ENCODE measurements around the gene TFF3. TPM values are rescaled to one million over a fixed set of nuclear protein-coding genes. Genes with fewer than 3 reads are reported as not detected.

TFF3 gene
- total and polyA plus RNA-seq, 7 donors, result 14.3 to 7,065 (median 45.1) TPM

GRCh38 chr21:42279888-42280287 lies 35.3 kb downstream of the TFF3 start:
- TF ChIP-seq CTCF (IDR thresholded peaks at IDR 0.05), result no peak
- no peak for TF ChIP-seq POLR2A (IDR thresholded peaks at IDR 0.05)
- no peak for TF ChIP-seq POLR2AphosphoS5 (IDR thresholded peaks at IDR 0.05)
- no peak for TF ChIP-seq EP300 (IDR thresholded peaks at IDR 0.05)
- H3K27me3 ChIP-seq, result no peaks in the 10 kb centered on the region
- H3K4me3 ChIP-seq, result no peak overlapping the region
- peaks cover 0 to 46% (median 16%) of the 10 kb centered on the region in 4 donors for H3K36me3 ChIP-seq
- DNase-seq, result no peak
- intact Hi-C loops (cut with DNase I), result no loop called here
- H3K27ac ChIP-seq, result no peak overlapping the region
- no peaks in the 10 kb centered on the region for H3K9me3 ChIP-seq
- H3K4me1 ChIP-seq, result no peaks in the 10 kb centered on the region
- WGBS, 2 donors, result 87 to 88% methylated on average over 11 of the region's 11 CpGs

DNA sequence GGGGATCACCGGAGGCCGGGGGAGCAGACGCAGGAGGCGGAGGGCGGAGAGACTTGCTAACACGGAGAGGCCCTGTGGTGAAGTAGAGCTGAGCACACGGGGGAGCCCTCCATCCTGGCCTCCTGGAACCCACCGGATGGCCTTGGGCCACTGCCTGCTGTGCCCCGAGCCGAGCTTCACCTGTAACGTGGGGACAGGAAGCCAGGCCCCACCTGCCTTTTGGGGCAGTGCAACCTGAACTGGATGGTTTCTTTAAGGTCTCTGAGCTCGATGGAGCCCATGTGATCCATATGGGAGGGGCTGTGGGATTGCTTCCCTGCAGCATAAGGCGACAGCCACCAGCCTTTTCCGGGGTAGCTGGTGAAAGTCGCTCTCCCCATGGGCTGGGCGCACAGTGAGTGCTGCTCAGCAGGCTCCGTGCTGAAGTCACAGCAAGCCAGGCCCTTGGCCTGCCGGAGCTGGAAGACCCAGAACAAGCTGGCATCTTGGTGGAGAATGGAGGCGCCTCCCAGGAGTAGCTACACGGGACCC lies 35.8 kb downstream of the TFF3 start:
- TF ChIP-seq EP300 (IDR thresholded peaks at IDR 0.05), result no peak
- TF ChIP-seq CTCF (IDR thresholded peaks at IDR 0.05), result no peak
- no peak for TF ChIP-seq POLR2AphosphoS5 (IDR thresholded peaks at IDR 0.05)
- no peak for TF ChIP-seq POLR2A (IDR thresholded peaks at IDR 0.05)
- no peak overlapping the region for H3K4me3 ChIP-seq
- no peak for DNase-seq
- no peaks in the 10 kb centered on the region for H3K9me3 ChIP-seq
- intact Hi-C loops (cut with DNase I), result no loop called here
- no peaks in the 10 kb centered on the region for H3K4me1 ChIP-seq
- WGBS, 2 donors, result 86 to 87% methylated on average over 20 of the region's 20 CpGs
- no peak overlapping the region for H3K27ac ChIP-seq
- peaks cover 0 to 43% (median 11%) of the 10 kb centered on the region in 4 donors for H3K36me3 ChIP-seq
- H3K27me3 ChIP-seq, result no peaks in the 10 kb centered on the region

- WGBS, 2 donors, result 89 to 92% methylated on average over 19 of the region's 19 CpGs
- no peaks in the 10 kb centered on the region for H3K27me3 ChIP-seq
- no peak overlapping the region for H3K4me3 ChIP-seq
- TF ChIP-seq POLR2AphosphoS5 (IDR thresholded peaks at IDR 0.05) (no peak), EP300 (IDR thresholded peaks at IDR 0.05) (no peak), POLR2A (IDR thresholded peaks at IDR 0.05) (no peak), CTCF (IDR thresholded peaks at IDR 0.05) (no peak)
- H3K36me3 ChIP-seq, result peaks cover 0 to 46% (median 10%) of the 10 kb centered on the region in 4 donors
- no peaks in the 10 kb centered on the region for H3K4me1 ChIP-seq
- DNase-seq, result no peak
- no peak overlapping the region for H3K27ac ChIP-seq
- intact Hi-C loops (cut with DNase I), result no loop called here
- H3K9me3 ChIP-seq, result no peaks in the 10 kb centered on the region
Measured at GRCh38 chr21:42278451-42279149, 36.6 kb downstream of the TFF3 start.

GRCh38 chr21:42277593-42277992 lies 37.6 kb downstream of the TFF3 start:
- TF ChIP-seq POLR2A (IDR thresholded peaks at IDR 0.05), result no peak
- TF ChIP-seq EP300 (IDR thresholded peaks at IDR 0.05), result no peak
- TF ChIP-seq CTCF (IDR thresholded peaks at IDR 0.05), result no peak
- no peak for TF ChIP-seq POLR2AphosphoS5 (IDR thresholded peaks at IDR 0.05)
- H3K36me3 ChIP-seq, result peaks cover 0 to 49% (median 9%) of the 10 kb centered on the region in 4 donors

More at GRCh38 chr21:42277593-42277992, 37.6 kb downstream of the TFF3 start:
- Histone ChIP-seq H3K4me3 (no peak overlapping the region), H3K27me3 (no peaks in the 10 kb centered on the region), H3K9me3 (no peaks in the 10 kb centered on the region), H3K4me1 (no peaks in the 10 kb centered on the region), H3K27ac (no peak overlapping the region)
- intact Hi-C loops (cut with DNase I), result no loop called here
- WGBS, 2 donors, result 88 to 94% methylated on average over 4 of the region's 4 CpGs
- no peak for DNase-seq
